ENCODE measurements around the gene KCTD3. TPM values are rescaled to one million over a fixed set of nuclear protein-coding genes. Genes with fewer than 3 reads are reported as not detected.

KCTD3 gene
- total and polyA plus RNA-seq, 2 of the 13 experiments (the other 11 are each of a cell fraction or from before 2014, with no cell fraction given), result 49.8 to 68.1 TPM

DNA sequence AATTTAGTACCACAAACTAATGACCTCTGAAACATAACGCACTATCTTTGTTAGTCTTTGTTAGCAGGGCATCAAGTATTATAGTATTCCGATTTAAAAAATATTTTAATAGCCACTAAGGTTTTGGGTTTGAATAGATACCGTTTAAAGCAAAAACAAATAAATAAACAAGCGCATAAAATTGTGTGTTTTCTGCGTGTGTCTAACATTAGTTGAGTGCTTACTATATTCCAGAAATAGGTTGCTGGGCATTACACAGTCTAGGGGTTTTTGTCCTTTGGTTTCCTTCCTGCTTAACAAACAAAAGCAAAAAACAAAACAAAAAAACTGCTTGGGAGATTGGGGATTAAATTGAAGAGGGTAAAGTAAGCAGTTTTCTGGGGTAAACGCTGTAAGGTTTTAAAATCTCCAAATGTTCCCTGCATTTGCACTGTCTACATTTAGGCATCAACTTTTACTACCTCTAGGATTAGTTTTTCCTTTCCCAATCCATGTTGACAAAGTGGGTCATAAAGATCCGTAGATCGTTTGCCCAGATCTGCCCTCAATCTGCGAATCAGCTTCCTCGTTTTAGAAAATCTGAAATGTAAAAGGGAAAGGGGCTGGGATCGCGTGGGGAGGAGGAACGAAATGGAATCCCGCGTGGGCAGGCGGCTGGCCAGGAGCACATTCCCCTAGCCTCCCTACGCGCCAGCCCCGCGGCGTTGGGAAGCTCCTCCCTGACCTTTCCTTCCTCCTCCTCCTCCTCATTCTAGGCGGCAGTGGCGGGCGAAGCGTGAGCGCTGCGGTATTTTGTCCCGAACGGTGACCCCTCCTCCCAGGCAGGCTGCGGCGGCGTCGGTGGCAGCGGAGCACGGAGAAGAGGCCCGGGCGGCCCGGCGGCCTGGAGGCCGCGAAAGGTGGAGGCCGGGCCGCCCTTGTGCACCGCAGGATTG lies at the start of gene KCTD3 (continued):
- TF ChIP-seq, protein P1, sequence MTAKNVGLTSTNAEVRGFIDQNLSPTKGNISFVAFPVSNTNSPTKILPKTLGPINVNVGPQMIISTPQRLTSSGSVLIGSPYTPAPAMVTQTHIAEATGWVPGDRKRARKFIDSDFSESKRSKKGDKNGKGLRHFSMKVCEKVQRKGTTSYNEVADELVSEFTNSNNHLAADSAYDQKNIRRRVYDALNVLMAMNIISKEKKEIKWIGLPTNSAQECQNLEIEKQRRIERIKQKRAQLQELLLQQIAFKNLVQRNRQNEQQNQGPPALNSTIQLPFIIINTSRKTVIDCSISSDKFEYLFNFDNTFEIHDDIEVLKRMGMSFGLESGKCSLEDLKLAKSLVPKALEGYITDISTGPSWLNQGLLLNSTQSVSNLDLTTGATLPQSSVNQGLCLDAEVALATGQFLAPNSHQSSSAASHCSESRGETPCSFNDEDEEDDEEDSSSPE (CRISPR knock-in tag; IDR thresholded peaks at IDR 0.05), result peak; percentile 76
- no peak for TF ChIP-seq ZNF569 (CRISPR knock-in tag; IDR thresholded peaks at IDR 0.05; ENCODE audit: borderline replicate concordance)
- TF ChIP-seq POLR2A (IDR thresholded peaks at IDR 0.05; ENCODE audit: insufficient read depth in 1 of 2, low read depth in 2 of 2, low read length in 2 of 2), result peak; percentile 83 to 88
- no peak for TF ChIP-seq MAZ (IDR thresholded peaks at IDR 0.05; ENCODE audit: borderline replicate concordance, low read depth, low read length)
- TF ChIP-seq MAZ (CRISPR knock-in tag; IDR thresholded peaks at IDR 0.05; ENCODE audit: low read depth), result peak; percentile 88
- no peak for TF ChIP-seq STAG1 (CRISPR knock-in tag; IDR thresholded peaks at IDR 0.05)
- peak; percentile 39; the same call in 1 of the 2 replicates for TF ChIP-seq FOXK2 (IDR thresholded peaks at IDR 0.05)
- no peak for TF ChIP-seq MIXL1 (CRISPR knock-in tag; IDR thresholded peaks at IDR 0.05)
- TF ChIP-seq ZNF598 (CRISPR knock-in tag; IDR thresholded peaks at IDR 0.05; ENCODE audit: borderline replicate concordance), result no peak
- no peak for TF ChIP-seq TP53 (CRISPR knock-in tag; conservative IDR thresholded peaks at IDR 0.05)
- TF ChIP-seq ZFX (CRISPR knock-in tag; IDR thresholded peaks at IDR 0.05; ENCODE audit: low read depth), result peak; percentile 90
- TF ChIP-seq, protein P2, sequence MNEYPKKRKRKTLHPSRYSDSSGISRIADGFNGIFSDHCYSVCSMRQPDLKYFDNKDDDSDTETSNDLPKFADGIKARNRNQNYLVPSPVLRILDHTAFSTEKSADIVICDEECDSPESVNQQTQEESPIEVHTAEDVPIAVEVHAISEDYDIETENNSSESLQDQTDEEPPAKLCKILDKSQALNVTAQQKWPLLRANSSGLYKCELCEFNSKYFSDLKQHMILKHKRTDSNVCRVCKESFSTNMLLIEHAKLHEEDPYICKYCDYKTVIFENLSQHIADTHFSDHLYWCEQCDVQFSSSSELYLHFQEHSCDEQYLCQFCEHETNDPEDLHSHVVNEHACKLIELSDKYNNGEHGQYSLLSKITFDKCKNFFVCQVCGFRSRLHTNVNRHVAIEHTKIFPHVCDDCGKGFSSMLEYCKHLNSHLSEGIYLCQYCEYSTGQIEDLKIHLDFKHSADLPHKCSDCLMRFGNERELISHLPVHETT (CRISPR knock-in tag; conservative IDR thresholded peaks at IDR 0.05), result peak; percentile 83
- no peak for TF ChIP-seq ISX (CRISPR knock-in tag; conservative IDR thresholded peaks at IDR 0.05)
- TF ChIP-seq ZBTB7A (CRISPR knock-in tag; IDR thresholded peaks at IDR 0.05), result no peak
- no peak for TF ChIP-seq HDAC6 (IDR thresholded peaks at IDR 0.05; ENCODE audit: low read depth, low read length)
- TF ChIP-seq HDAC1 (CRISPR knock-in tag; IDR thresholded peaks at IDR 0.05), result peak; percentile 71
- no peak for TF ChIP-seq ZNF674 (CRISPR knock-in tag; IDR thresholded peaks at IDR 0.05; ENCODE audit: low read depth)
- no peak for TF ChIP-seq ETV6 (CRISPR knock-in tag; conservative IDR thresholded peaks at IDR 0.05)
- no peak for TF ChIP-seq ZNF737 (CRISPR knock-in tag; IDR thresholded peaks at IDR 0.05; ENCODE audit: borderline replicate concordance)
- TF ChIP-seq, protein P3, sequence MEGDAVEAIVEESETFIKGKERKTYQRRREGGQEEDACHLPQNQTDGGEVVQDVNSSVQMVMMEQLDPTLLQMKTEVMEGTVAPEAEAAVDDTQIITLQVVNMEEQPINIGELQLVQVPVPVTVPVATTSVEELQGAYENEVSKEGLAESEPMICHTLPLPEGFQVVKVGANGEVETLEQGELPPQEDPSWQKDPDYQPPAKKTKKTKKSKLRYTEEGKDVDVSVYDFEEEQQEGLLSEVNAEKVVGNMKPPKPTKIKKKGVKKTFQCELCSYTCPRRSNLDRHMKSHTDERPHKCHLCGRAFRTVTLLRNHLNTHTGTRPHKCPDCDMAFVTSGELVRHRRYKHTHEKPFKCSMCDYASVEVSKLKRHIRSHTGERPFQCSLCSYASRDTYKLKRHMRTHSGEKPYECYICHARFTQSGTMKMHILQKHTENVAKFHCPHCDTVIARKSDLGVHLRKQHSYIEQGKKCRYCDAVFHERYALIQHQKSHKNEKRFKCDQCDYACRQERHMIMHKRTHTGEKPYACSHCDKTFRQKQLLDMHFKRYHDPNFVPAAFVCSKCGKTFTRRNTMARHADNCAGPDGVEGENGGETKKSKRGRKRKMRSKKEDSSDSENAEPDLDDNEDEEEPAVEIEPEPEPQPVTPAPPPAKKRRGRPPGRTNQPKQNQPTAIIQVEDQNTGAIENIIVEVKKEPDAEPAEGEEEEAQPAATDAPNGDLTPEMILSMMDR (CRISPR knock-in tag; IDR thresholded peaks at IDR 0.05), result 0 out of 2 replicates have a peak, but pooled peaks have one; percentile 8
- TF ChIP-seq HOXA7 (CRISPR knock-in tag; IDR thresholded peaks at IDR 0.05), result no peak
- TF ChIP-seq ZNF207 (IDR thresholded peaks at IDR 0.05; ENCODE audit: borderline replicate concordance), result no peak

Data from HepG2 (cell line).